SK-N-SH (cell line): ENCODE measurements around the gene MCM8. TPM values are rescaled to one million over a fixed set of nuclear protein-coding genes. Genes with fewer than 3 reads are reported as not detected.

Experiments
- CTCF ChIA-PET: fragments of 300-600, 350-600 bp; formaldehyde crosslinking; extraction: SDS; loops from one replicate; lab custom pipeline; 2021; lab: Yijun Ruan, JAX
- POLR2A ChIA-PET: fragments of 350-600 bp; sonication (Branson Sonifier 250); formaldehyde crosslinking; extraction: SDS; loops from one replicate; lab custom pipeline; 2020; ENCODE audit warnings: antibody characterized with exemption, inconsistent platforms; lab: Yijun Ruan, JAX
- DNase-seq: peaks from one replicate; pipeline ENCODE4 v3.0.0; 2012
- H2AFZ ChIP-seq: fragments of 200-600 bp; sonication (generic); 2 replicates; pipeline ENCODE4 v1.8.1; 2016; ENCODE audit warnings: antibody characterized with exemption, mild to moderate bottlenecking, low read depth
- H3F3A ChIP-seq: fragments of 200-600 bp; sonication (generic); replicated peaks from 2 replicates; pipeline ENCODE3; 2016; ENCODE audit warnings: antibody characterized with exemption, mild to moderate bottlenecking; ENCODE audit not compliant: insufficient read depth
- H3K27ac ChIP-seq, 2 experiments: fragments of 200-500 bp in 1 of 2; fragments of 200-600 bp in 1 of 2; sonication (Bioruptor generic) in 1 of 2; sonication (generic), shearing (Covaris generic) in 1 of 2; 2 replicates each; pipeline versions ENCODE4 v1.5.1 to v1.6.1; 2014 to 2016; ENCODE audit warnings: low read depth in 2 of 2, inconsistent platforms in 1 of 2, low read length in 1 of 2, mild to moderate bottlenecking in 1 of 2, mixed read lengths in 1 of 2
- H3K27me3 ChIP-seq: fragments of 200-600 bp; sonication (generic), shearing (Covaris generic); 2 replicates; pipeline ENCODE4 v1.6.1; 2016; ENCODE audit warnings: mixed run types; ENCODE audit not compliant: insufficient read depth
- H3K36me3 ChIP-seq, 2 experiments: fragments of 200-500 bp in 1 of 2; fragments of 200-600 bp in 1 of 2; sonication (Bioruptor generic) in 1 of 2; sonication (generic) in 1 of 2; replicated peaks in 1 of 2; 2 replicates each; pipeline versions ENCODE3 to v1.5.1; 2014 to 2016; ENCODE audit warnings: low read length in 1 of 2, mild to moderate bottlenecking in 1 of 2; ENCODE audit not compliant: insufficient read depth in 2 of 2, control insufficient read depth in 1 of 2
- H3K4me1 ChIP-seq, 2 experiments: fragments of 200-500 bp in 1 of 2; fragments of 200-600 bp in 1 of 2; sonication (Bioruptor generic) in 1 of 2; sonication (generic), shearing (Covaris generic) in 1 of 2; 2 replicates each; pipeline versions ENCODE4 v1.5.1 to v1.6.1; 2014 to 2016; ENCODE audit warnings: low read depth in 1 of 2, low read length in 1 of 2, mixed run types in 1 of 2; ENCODE audit not compliant: insufficient read depth in 2 of 2, control insufficient read depth in 1 of 2
- H3K4me2 ChIP-seq: fragments of 200-600 bp; sonication (generic), shearing (Covaris generic); 2 replicates; pipeline ENCODE4 v1.6.1; 2017; ENCODE audit warnings: mixed run types
- H3K4me3 ChIP-seq, 2 experiments: fragments of 200-500 bp in 1 of 2; fragments of 200-600 bp in 1 of 2; sonication (Bioruptor generic) in 1 of 2; sonication (generic), shearing (Covaris generic) in 1 of 2; 2 replicates each; pipeline versions ENCODE4 v1.5.1 to v1.8.1; 2014 to 2016; ENCODE audit warnings: low read depth in 2 of 2, inconsistent platforms in 1 of 2, low read length in 1 of 2, mild to moderate bottlenecking in 1 of 2, mixed read lengths in 1 of 2, moderate library complexity in 1 of 2
- H3K79me2 ChIP-seq: fragments of 200-600 bp; sonication (generic); 2 replicates; pipeline ENCODE4 v1.8.1; 2017; ENCODE audit warnings: mild to moderate bottlenecking; ENCODE audit not compliant: insufficient read depth
- H3K9ac ChIP-seq: fragments of 200-600 bp; sonication (generic); 2 replicates; pipeline ENCODE4 v1.6.1; 2017; ENCODE audit warnings: mixed run types
- H3K9me2 ChIP-seq: fragments of 200-600 bp; sonication (generic); 2 replicates; pipeline ENCODE4 v1.6.1; 2017; ENCODE audit warnings: mixed run types
- H3K9me3 ChIP-seq: fragments of 200-600 bp; sonication (generic); 2 replicates; pipeline ENCODE4 v1.6.1; 2017; ENCODE audit warnings: mixed run types, mild to moderate bottlenecking, moderate library complexity
- H4K20me1 ChIP-seq: fragments of 200-600 bp; sonication (generic); 2 replicates; pipeline ENCODE4 v1.6.1; 2017; ENCODE audit warnings: mild to moderate bottlenecking, mixed run types; ENCODE audit not compliant: insufficient read depth
- ELF1 ChIP-seq: IDR thresholded peaks from 2 replicates; pipeline ENCODE4 v1.4.0; 2012
- FOSL2 ChIP-seq: IDR thresholded peaks from 2 replicates; pipeline ENCODE4 v1.4.0; 2012; ENCODE audit warnings: low read depth, mild to moderate bottlenecking, moderate library complexity, borderline replicate concordance
- FOXJ3 ChIP-seq: sonication (generic); formaldehyde crosslinking; IDR thresholded peaks from 2 replicates; pipeline ENCODE4 v1.5.1; 2020; ENCODE audit warnings: mild to moderate bottlenecking, missing genetic modification reagents
- IRF3 ChIP-seq: fragments of 150-350 bp; IDR thresholded peaks from 2 replicates; pipeline ENCODE4 v1.6.1; 2016; ENCODE audit warnings: mild to moderate bottlenecking, low read depth, low read length
- JUND ChIP-seq: IDR thresholded peaks from 2 replicates; pipeline ENCODE4 v1.4.0; 2012
- MAX ChIP-seq: IDR thresholded peaks from 2 replicates; pipeline ENCODE4 v1.4.0; 2012; ENCODE audit warnings: low read depth
- MXI1 ChIP-seq: IDR thresholded peaks from 2 replicates; pipeline ENCODE4 v1.6.1; 2012; ENCODE audit warnings: mild to moderate bottlenecking, low read depth, low read length, improper control_type of control experiment
- POLR2AphosphoS5 ChIP-seq: IDR thresholded peaks from 2 replicates; pipeline ENCODE4 v1.6.1; 2012; ENCODE audit warnings: low read depth, low read length
- SIN3A ChIP-seq: IDR thresholded peaks from 2 replicates; pipeline ENCODE4 v1.6.1; 2012; ENCODE audit warnings: low read depth, mild to moderate bottlenecking, low read length, moderate library complexity, borderline replicate concordance
- SMC3 ChIP-seq: IDR thresholded peaks from 2 replicates; pipeline ENCODE4 v1.6.1; 2012; ENCODE audit warnings: low read depth, low read length, improper control_type of control experiment
- TAF1 ChIP-seq: IDR thresholded peaks from 2 replicates; pipeline ENCODE4 v1.6.1; 2012; ENCODE audit warnings: low read depth, mild to moderate bottlenecking, low read length, moderate library complexity, borderline replicate concordance
- USF1 ChIP-seq: IDR thresholded peaks from 2 replicates; pipeline ENCODE4 v1.4.0; 2012; ENCODE audit warnings: low read depth, borderline replicate concordance
- USF2 ChIP-seq: fragments of 150-350 bp; IDR thresholded peaks from 2 replicates; pipeline ENCODE4 v1.6.1; 2017; ENCODE audit warnings: antibody characterized with exemption, low read length, low read depth, borderline replicate concordance
- ZBTB33 ChIP-seq: IDR thresholded peaks from 2 replicates; pipeline ENCODE4 v1.4.0; 2012; ENCODE audit warnings: low read depth, borderline replicate concordance
- WGBS: methylation state at CpG from one replicate; pipeline ENCODE4 v1.1.6; 2017; ENCODE audit warnings: low lambda C conversion rate; 5-methylcytosine and 5-hydroxymethylcytosine counted together
- polyA plus RNA-seq, 3 experiments: library from polyadenylated mRNA; depleted of rRNA; stranded (reverse); fragments of >200 nt; gene quantifications; 2 replicates each; pipeline ENCODE4 v1.2.3, GENCODE V29; 2012

Gene MCM8
- polyA plus RNA-seq, 1 of the 3 experiments (the other 2 are of a cell fraction), result 4.0 TPM

- peak overlapping the region; percentile 79 for H3K4me2 ChIP-seq
- H3K79me2 ChIP-seq, result no peaks in the 10 kb centered on the region
- H4K20me1 ChIP-seq, result no peaks in the 10 kb centered on the region
- no peaks in the 10 kb centered on the region for H3K9me2 ChIP-seq
- 78% methylated on average over 8 of the region's 8 CpGs for WGBS
- TF ChIP-seq USF1, result no peak
- TF ChIP-seq ELF1, result no peak
- TF ChIP-seq SIN3A, result no peak
- TF ChIP-seq USF2, result no peak
- no peak for TF ChIP-seq FOXJ3 (CRISPR knock-in tag)
- TF ChIP-seq MAX, result no peak
- TF ChIP-seq ZBTB33, result no peak
- TF ChIP-seq MXI1, result no peak
- no peak for TF ChIP-seq JUND
- no peak for TF ChIP-seq SMC3
- TF ChIP-seq TAF1, result no peak
- no peak for TF ChIP-seq IRF3
- no peak for TF ChIP-seq FOSL2
- no peak for TF ChIP-seq POLR2AphosphoS5
- ChIA-PET CTCF (interaction anchor here (0.7 to 1.4 kb wide), 2 partner anchors 351 to 390 kb away, joined by 3 read pairs; no protein-coding TSS in a partner anchor), POLR2A (interaction anchor here (0.6 kb wide), 1 partner anchor 18 kb away, joined by 3 read pairs; no protein-coding TSS in a partner anchor)
- peaks cover 9% of the 10 kb centered on the region for H3F3A ChIP-seq
- H3K9ac ChIP-seq, result no peak overlapping the region
- peak overlapping the region; percentile 53 to 77; a peak in 2 of 4 replicates for H3K27ac ChIP-seq
- H3K4me1 ChIP-seq, result peaks cover 0 to 14% of the 10 kb centered on the region in 2 experiments; a peak in 1 of 4 replicates
- no peaks in the 10 kb centered on the region for H3K36me3 ChIP-seq
- DNase-seq, result no peak
- H3K4me3 ChIP-seq, result no peak overlapping the region
- no peaks in the 10 kb centered on the region for H3K9me3 ChIP-seq
- no peaks in the 10 kb centered on the region for H3K27me3 ChIP-seq
- H2AFZ ChIP-seq, result peak overlapping the region; percentile 39; the same call in 1 of the 2 replicates
These were observed 30.6 kb upstream of the MCM8 start for GRCh38 chr20:5919626-5920544.
